Esophagus muscularis mucosa (tissue), 4 donors: ENCODE measurements around the gene ZNF543.

ENCODE experiments used
- EP300 ChIP-seq: sonication (generic); formaldehyde crosslinking; IDR thresholded peaks from one replicate; pipeline ENCODE4 v1.6.1; 2017; ENCODE audit warnings: antibody characterized with exemption
- POLR2A ChIP-seq: fragments of 450-650 bp; IDR thresholded peaks from one replicate; pipeline ENCODE4 v1.6.1; 2017; ENCODE audit warnings: antibody characterized with exemption, moderate library complexity, mild to moderate bottlenecking, low read depth
- TF ChIP-seq, protein P1 (sequence below), 3 experiments: fragments of 200-600 bp in 2 of 3; fragments of 450-650 bp in 1 of 3; sonication (generic) in 2 of 3; IDR thresholded peaks; one replicate each; pipeline ENCODE4 v1.5.1; 2017 to 2019; ENCODE audit warnings: antibody characterized with exemption in 3 of 3, mild to moderate bottlenecking in 2 of 3, moderate library complexity in 1 of 3

DNA sequence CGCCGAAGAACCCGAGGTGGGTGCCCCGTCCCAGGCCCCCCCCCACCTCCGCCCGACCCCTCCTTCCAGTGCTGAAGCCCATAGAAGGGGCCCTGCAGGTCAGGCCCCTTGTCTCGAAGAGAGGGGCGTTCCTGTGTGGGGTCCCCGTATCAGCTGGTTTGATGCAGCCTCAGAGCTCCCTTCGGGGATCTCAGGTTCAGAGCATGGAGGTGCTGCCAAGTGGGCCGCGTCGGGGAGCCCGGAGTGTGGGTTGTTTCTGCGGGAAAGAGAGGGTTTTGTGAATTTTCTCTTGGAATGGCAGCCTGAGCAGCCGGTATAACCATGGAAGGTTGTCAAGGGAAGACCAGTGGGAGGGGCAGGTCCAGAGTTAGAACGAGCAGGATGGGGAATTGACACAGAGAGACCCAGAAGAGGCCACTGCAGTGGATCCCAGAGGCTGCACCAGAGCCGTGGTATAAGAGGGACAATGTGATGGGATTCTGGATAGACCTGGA, 43.5 kb downstream of the ZNF543 start:
- no peak for TF ChIP-seq EP300
- TF ChIP-seq, protein P1, sequence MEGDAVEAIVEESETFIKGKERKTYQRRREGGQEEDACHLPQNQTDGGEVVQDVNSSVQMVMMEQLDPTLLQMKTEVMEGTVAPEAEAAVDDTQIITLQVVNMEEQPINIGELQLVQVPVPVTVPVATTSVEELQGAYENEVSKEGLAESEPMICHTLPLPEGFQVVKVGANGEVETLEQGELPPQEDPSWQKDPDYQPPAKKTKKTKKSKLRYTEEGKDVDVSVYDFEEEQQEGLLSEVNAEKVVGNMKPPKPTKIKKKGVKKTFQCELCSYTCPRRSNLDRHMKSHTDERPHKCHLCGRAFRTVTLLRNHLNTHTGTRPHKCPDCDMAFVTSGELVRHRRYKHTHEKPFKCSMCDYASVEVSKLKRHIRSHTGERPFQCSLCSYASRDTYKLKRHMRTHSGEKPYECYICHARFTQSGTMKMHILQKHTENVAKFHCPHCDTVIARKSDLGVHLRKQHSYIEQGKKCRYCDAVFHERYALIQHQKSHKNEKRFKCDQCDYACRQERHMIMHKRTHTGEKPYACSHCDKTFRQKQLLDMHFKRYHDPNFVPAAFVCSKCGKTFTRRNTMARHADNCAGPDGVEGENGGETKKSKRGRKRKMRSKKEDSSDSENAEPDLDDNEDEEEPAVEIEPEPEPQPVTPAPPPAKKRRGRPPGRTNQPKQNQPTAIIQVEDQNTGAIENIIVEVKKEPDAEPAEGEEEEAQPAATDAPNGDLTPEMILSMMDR (IDR thresholded peaks at IDR 0.05) = no peak
- TF ChIP-seq POLR2A = no peak
